SK-N-SH (cell line): Measurements from ENCODE around the gene SLAIN2. TPM values are rescaled to one million over a fixed set of nuclear protein-coding genes. Genes with fewer than 3 reads are reported as not detected.
A peak's percentile ranks its signal among the peaks of the same experiment; 100 is the strongest.

ENCODE experiments used
- CTCF ChIA-PET: fragments of 300-600, 350-600 bp; formaldehyde crosslinking; extraction: SDS; loops from one replicate; lab custom pipeline; 2021; lab: Yijun Ruan, JAX
- POLR2A ChIA-PET: fragments of 350-600 bp; sonication (Branson Sonifier 250); formaldehyde crosslinking; extraction: SDS; loops from one replicate; lab custom pipeline; 2020; ENCODE audit warnings: antibody characterized with exemption, inconsistent platforms; lab: Yijun Ruan, JAX
- DNase-seq: peaks from one replicate; pipeline ENCODE4 v3.0.0; 2012
- H2AFZ ChIP-seq: fragments of 200-600 bp; sonication (generic); 2 replicates; pipeline ENCODE4 v1.8.1; 2016; ENCODE audit warnings: antibody characterized with exemption, mild to moderate bottlenecking, low read depth
- H3F3A ChIP-seq: fragments of 200-600 bp; sonication (generic); replicated peaks from 2 replicates; pipeline ENCODE3; 2016; ENCODE audit warnings: antibody characterized with exemption, mild to moderate bottlenecking; ENCODE audit not compliant: insufficient read depth
- H3K27ac ChIP-seq, 2 experiments: fragments of 200-500 bp in 1 of 2; fragments of 200-600 bp in 1 of 2; sonication (Bioruptor generic) in 1 of 2; sonication (generic), shearing (Covaris generic) in 1 of 2; 2 replicates each; pipeline versions ENCODE4 v1.5.1 to v1.6.1; 2014 to 2016; ENCODE audit warnings: low read depth in 2 of 2, inconsistent platforms in 1 of 2, low read length in 1 of 2, mild to moderate bottlenecking in 1 of 2, mixed read lengths in 1 of 2
- H3K27me3 ChIP-seq: fragments of 200-600 bp; sonication (generic), shearing (Covaris generic); 2 replicates; pipeline ENCODE4 v1.6.1; 2016; ENCODE audit warnings: mixed run types; ENCODE audit not compliant: insufficient read depth
- H3K36me3 ChIP-seq, 2 experiments: fragments of 200-500 bp in 1 of 2; fragments of 200-600 bp in 1 of 2; sonication (Bioruptor generic) in 1 of 2; sonication (generic) in 1 of 2; replicated peaks in 1 of 2; 2 replicates each; pipeline versions ENCODE3 to v1.5.1; 2014 to 2016; ENCODE audit warnings: low read length in 1 of 2, mild to moderate bottlenecking in 1 of 2; ENCODE audit not compliant: insufficient read depth in 2 of 2, control insufficient read depth in 1 of 2
- H3K4me1 ChIP-seq, 2 experiments: fragments of 200-500 bp in 1 of 2; fragments of 200-600 bp in 1 of 2; sonication (Bioruptor generic) in 1 of 2; sonication (generic), shearing (Covaris generic) in 1 of 2; 2 replicates each; pipeline versions ENCODE4 v1.5.1 to v1.6.1; 2014 to 2016; ENCODE audit warnings: low read depth in 1 of 2, low read length in 1 of 2, mixed run types in 1 of 2; ENCODE audit not compliant: insufficient read depth in 2 of 2, control insufficient read depth in 1 of 2
- H3K4me2 ChIP-seq: fragments of 200-600 bp; sonication (generic), shearing (Covaris generic); 2 replicates; pipeline ENCODE4 v1.6.1; 2017; ENCODE audit warnings: mixed run types
- H3K4me3 ChIP-seq, 2 experiments: fragments of 200-500 bp in 1 of 2; fragments of 200-600 bp in 1 of 2; sonication (Bioruptor generic) in 1 of 2; sonication (generic), shearing (Covaris generic) in 1 of 2; 2 replicates each; pipeline versions ENCODE4 v1.5.1 to v1.8.1; 2014 to 2016; ENCODE audit warnings: low read depth in 2 of 2, inconsistent platforms in 1 of 2, low read length in 1 of 2, mild to moderate bottlenecking in 1 of 2, mixed read lengths in 1 of 2, moderate library complexity in 1 of 2
- H3K79me2 ChIP-seq: fragments of 200-600 bp; sonication (generic); 2 replicates; pipeline ENCODE4 v1.8.1; 2017; ENCODE audit warnings: mild to moderate bottlenecking; ENCODE audit not compliant: insufficient read depth
- H3K9ac ChIP-seq: fragments of 200-600 bp; sonication (generic); 2 replicates; pipeline ENCODE4 v1.6.1; 2017; ENCODE audit warnings: mixed run types
- H3K9me2 ChIP-seq: fragments of 200-600 bp; sonication (generic); 2 replicates; pipeline ENCODE4 v1.6.1; 2017; ENCODE audit warnings: mixed run types
- H3K9me3 ChIP-seq: fragments of 200-600 bp; sonication (generic); 2 replicates; pipeline ENCODE4 v1.6.1; 2017; ENCODE audit warnings: mixed run types, mild to moderate bottlenecking, moderate library complexity
- H4K20me1 ChIP-seq: fragments of 200-600 bp; sonication (generic); 2 replicates; pipeline ENCODE4 v1.6.1; 2017; ENCODE audit warnings: mild to moderate bottlenecking, mixed run types; ENCODE audit not compliant: insufficient read depth
- CHD2 ChIP-seq: fragments of 150-350 bp; IDR thresholded peaks from 2 replicates; pipeline ENCODE4 v1.6.1; 2018; ENCODE audit warnings: low read length; ENCODE audit not compliant: partially characterized antibody
- ELF1 ChIP-seq: IDR thresholded peaks from 2 replicates; pipeline ENCODE4 v1.4.0; 2012
- EP300 ChIP-seq, 2 experiments: IDR thresholded peaks; 2 replicates each; pipeline versions ENCODE4 v1.4.0 to v1.6.1; 2012; ENCODE audit warnings: borderline replicate concordance in 1 of 2, low read depth in 1 of 2, low read length in 1 of 2
- GATA2 ChIP-seq: sonication (generic); formaldehyde crosslinking; IDR thresholded peaks from 2 replicates; pipeline ENCODE4 v1.5.0; 2020; ENCODE audit warnings: mild to moderate bottlenecking, missing genetic modification reagents
- JUND ChIP-seq: IDR thresholded peaks from 2 replicates; pipeline ENCODE4 v1.4.0; 2012
- MEF2A ChIP-seq: IDR thresholded peaks from 2 replicates; pipeline ENCODE4 v1.4.0; 2012; ENCODE audit warnings: low read depth, borderline replicate concordance
- NRF1 ChIP-seq: IDR thresholded peaks from 2 replicates; pipeline ENCODE4 v1.6.1; 2012; ENCODE audit warnings: low read depth, mild to moderate bottlenecking, low read length
- POLR2AphosphoS5 ChIP-seq: IDR thresholded peaks from 2 replicates; pipeline ENCODE4 v1.6.1; 2012; ENCODE audit warnings: low read depth, low read length
- RAD21 ChIP-seq: IDR thresholded peaks from 2 replicates; pipeline ENCODE4 v1.6.1; 2012; ENCODE audit warnings: mild to moderate bottlenecking, low read length
- SIN3A ChIP-seq: IDR thresholded peaks from 2 replicates; pipeline ENCODE4 v1.6.1; 2012; ENCODE audit warnings: low read depth, mild to moderate bottlenecking, low read length, moderate library complexity, borderline replicate concordance
- TCF12 ChIP-seq: IDR thresholded peaks from 2 replicates; pipeline ENCODE4 v1.4.0; 2012
- TEAD4 ChIP-seq: IDR thresholded peaks from 2 replicates; pipeline ENCODE4 v1.4.0; 2012; ENCODE audit warnings: mild to moderate bottlenecking, borderline replicate concordance; ENCODE audit not compliant: insufficient read depth
- WGBS: methylation state at CpG from one replicate; pipeline ENCODE4 v1.1.6; 2017; ENCODE audit warnings: low lambda C conversion rate; 5-methylcytosine and 5-hydroxymethylcytosine counted together
- polyA plus RNA-seq, 3 experiments: library from polyadenylated mRNA; depleted of rRNA; stranded (reverse); fragments of >200 nt; gene quantifications; 2 replicates each; pipeline ENCODE4 v1.2.3, GENCODE V29; 2012
- TF ChIP-seq, protein P1 (sequence below): IDR thresholded peaks from 2 replicates; pipeline ENCODE4; 2012
- TF ChIP-seq, protein P2 (sequence below): IDR thresholded peaks from 2 replicates; pipeline ENCODE4 v1.6.1; 2012; ENCODE audit warnings: mild to moderate bottlenecking, low read depth, low read length, moderate library complexity
- TF ChIP-seq, protein P3 (sequence below): fragments of 150-350 bp; IDR thresholded peaks from 2 replicates; pipeline ENCODE4 v1.6.1; 2016; ENCODE audit warnings: mild to moderate bottlenecking, low read depth, low read length

Gene SLAIN2
- polyA plus RNA-seq, 1 of the 3 experiments (the other 2 are of a cell fraction): 17.0 TPM

DNA sequence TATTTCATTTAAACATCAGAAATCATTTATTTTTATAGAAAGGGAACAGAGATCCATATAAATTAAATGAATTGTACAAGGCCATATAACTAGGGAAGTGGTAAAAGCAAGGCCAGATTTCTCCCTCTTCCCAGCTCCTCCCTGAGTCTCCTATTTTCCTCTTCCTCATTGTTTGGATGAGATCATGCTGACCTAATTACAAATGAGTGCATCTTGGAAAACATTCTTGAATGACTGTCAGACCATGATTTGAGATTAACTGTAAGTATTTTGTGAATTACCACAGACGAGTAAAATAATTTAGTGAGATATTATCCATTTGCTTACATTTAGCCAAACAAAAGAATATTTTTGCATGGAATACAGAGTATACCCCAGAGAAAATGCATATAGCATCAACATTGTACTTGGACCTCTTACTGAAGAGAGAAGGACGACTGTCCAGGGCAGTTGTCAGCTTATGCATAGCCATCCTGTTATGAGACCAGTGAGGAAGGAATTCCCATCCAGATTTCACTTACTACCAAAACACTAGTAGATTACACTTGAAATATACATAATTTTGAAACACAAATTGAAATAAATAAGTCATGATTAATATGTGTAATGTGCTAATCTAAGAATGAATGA, 47.3 kb downstream of the SLAIN2 start:
- no peaks in the 10 kb centered on the region for H3K9me3 ChIP-seq
- DNase-seq: no peak
- no peak overlapping the region for H3K4me3 ChIP-seq
- H3K9ac ChIP-seq: no peak overlapping the region
- no peaks in the 10 kb centered on the region for H3F3A ChIP-seq
- H3K27ac ChIP-seq: peak overlapping the region in 1 of 2 experiments; percentile 24; a peak in 1 of 4 replicates
- H2AFZ ChIP-seq: no peak overlapping the region
- 93% methylated on average over 2 of the region's 2 CpGs for WGBS
- ChIA-PET POLR2A (no interaction called here), CTCF (no interaction called here)
- H3K9me2 ChIP-seq: no peaks in the 10 kb centered on the region; the same call in 1 of the 2 replicates
- H3K27me3 ChIP-seq: no peaks in the 10 kb centered on the region
- H3K4me2 ChIP-seq: no peak overlapping the region
- H3K4me1 ChIP-seq: peaks cover 0 to 13% of the 10 kb centered on the region in 2 experiments; a peak in 2 of 4 replicates
- peaks cover 52 to 54% of the 10 kb centered on the region in 2 experiments for H3K36me3 ChIP-seq
- TF ChIP-seq NRF1 (no peak), GATA2 (CRISPR knock-in tag) (no peak), TCF12 (no peak)
- H3K79me2 ChIP-seq: peaks cover 13% of the 10 kb centered on the region; the same call in 1 of the 2 replicates
- H4K20me1 ChIP-seq: no peaks in the 10 kb centered on the region

DNA sequence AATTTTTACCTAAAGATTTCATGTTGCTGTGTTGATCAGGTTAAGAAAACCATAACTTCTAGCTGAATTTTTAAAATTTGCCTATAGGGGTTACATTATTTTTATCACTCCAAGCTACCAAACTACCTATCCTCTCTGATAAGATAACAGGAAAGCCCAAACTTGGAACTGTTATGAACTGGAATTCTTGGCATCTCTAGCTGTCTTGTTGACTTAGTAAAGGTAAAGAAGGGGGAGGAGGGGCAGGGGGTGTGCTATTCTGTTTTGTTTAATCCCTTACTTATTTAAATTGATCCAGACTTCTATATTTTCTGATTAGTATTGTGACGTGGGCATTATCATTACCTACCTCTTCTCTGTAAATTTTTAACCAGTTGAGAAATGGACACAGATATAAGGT, 54.7 kb downstream of the SLAIN2 start:
- TF ChIP-seq, protein P1, sequence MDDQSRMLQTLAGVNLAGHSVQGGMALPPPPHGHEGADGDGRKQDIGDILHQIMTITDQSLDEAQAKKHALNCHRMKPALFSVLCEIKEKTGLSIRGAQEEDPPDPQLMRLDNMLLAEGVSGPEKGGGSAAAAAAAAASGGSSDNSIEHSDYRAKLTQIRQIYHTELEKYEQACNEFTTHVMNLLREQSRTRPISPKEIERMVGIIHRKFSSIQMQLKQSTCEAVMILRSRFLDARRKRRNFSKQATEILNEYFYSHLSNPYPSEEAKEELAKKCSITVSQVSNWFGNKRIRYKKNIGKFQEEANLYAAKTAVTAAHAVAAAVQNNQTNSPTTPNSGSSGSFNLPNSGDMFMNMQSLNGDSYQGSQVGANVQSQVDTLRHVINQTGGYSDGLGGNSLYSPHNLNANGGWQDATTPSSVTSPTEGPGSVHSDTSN: no peak
- TF ChIP-seq SIN3A (no peak), TEAD4 (no peak), TCF12 (no peak), POLR2AphosphoS5 (no peak), EP300 (IDR thresholded peaks at IDR 0.05; ENCODE audit: borderline replicate concordance in 1 of 2, low read depth in 1 of 2, low read length in 1 of 2) (no peak)
- no peaks in the 10 kb centered on the region for H3F3A ChIP-seq
- no peak overlapping the region for H3K4me3 ChIP-seq
- H4K20me1 ChIP-seq: no peaks in the 10 kb centered on the region
- H3K9ac ChIP-seq: no peak overlapping the region
- no peaks in the 10 kb centered on the region for H3K27me3 ChIP-seq
- ChIA-PET CTCF (interaction anchor here (1.0 to 1.8 kb wide), 2 partner anchors 9 to 25 kb away, joined by 3 to 5 read pairs; no protein-coding TSS in a partner anchor), POLR2A (no interaction called here)
- no peaks in the 10 kb centered on the region for H3K9me3 ChIP-seq
- DNase-seq: no peak
- H3K36me3 ChIP-seq: peaks cover 26 to 50% of the 10 kb centered on the region in 2 experiments
- H3K9me2 ChIP-seq: 0 out of 2 replicates have a peak, but pooled peaks cover 5% of the 10 kb centered on the region
- no peaks in the 10 kb centered on the region for H3K4me1 ChIP-seq
- WGBS: 93% methylated on average over 1 of the region's 1 CpG
- no peak overlapping the region for H2AFZ ChIP-seq
- no peak overlapping the region for H3K27ac ChIP-seq
- H3K79me2 ChIP-seq: peaks cover 16% of the 10 kb centered on the region; the same call in 1 of the 2 replicates
- no peak overlapping the region for H3K4me2 ChIP-seq

DNA sequence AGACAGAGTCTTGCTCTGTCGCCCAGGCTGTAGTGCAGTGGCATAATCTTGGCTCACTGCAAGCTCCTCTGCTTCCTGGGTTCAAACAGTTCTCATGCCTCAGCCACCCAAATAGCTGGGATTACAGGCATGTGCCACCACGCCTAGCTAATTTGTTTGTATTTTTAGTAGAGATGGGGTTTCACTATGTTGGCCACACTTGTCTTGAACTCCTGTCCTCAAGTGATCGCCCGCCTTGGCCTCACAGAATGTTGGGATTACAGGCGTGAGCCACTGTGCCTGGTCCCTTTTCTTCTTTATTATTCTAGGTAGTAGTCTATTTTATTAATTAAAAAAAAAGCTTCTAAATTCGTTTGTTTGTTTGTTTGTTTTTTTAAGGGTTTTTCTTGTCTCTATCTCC, 59.1 kb downstream of the SLAIN2 start:
- CTCF ChIA-PET: interaction anchor here (1.1 kb wide), 1 partner anchor 62 kb away, joined by 4 read pairs; no protein-coding TSS in a partner anchor
- TF ChIP-seq ELF1: no peak
- no peak for TF ChIP-seq MEF2A
- TF ChIP-seq TEAD4: no peak
- no peak for TF ChIP-seq TCF12
- no peak for TF ChIP-seq CHD2
- TF ChIP-seq GATA2 (CRISPR knock-in tag): no peak
- TF ChIP-seq JUND: no peak
- TF ChIP-seq, protein P2, sequence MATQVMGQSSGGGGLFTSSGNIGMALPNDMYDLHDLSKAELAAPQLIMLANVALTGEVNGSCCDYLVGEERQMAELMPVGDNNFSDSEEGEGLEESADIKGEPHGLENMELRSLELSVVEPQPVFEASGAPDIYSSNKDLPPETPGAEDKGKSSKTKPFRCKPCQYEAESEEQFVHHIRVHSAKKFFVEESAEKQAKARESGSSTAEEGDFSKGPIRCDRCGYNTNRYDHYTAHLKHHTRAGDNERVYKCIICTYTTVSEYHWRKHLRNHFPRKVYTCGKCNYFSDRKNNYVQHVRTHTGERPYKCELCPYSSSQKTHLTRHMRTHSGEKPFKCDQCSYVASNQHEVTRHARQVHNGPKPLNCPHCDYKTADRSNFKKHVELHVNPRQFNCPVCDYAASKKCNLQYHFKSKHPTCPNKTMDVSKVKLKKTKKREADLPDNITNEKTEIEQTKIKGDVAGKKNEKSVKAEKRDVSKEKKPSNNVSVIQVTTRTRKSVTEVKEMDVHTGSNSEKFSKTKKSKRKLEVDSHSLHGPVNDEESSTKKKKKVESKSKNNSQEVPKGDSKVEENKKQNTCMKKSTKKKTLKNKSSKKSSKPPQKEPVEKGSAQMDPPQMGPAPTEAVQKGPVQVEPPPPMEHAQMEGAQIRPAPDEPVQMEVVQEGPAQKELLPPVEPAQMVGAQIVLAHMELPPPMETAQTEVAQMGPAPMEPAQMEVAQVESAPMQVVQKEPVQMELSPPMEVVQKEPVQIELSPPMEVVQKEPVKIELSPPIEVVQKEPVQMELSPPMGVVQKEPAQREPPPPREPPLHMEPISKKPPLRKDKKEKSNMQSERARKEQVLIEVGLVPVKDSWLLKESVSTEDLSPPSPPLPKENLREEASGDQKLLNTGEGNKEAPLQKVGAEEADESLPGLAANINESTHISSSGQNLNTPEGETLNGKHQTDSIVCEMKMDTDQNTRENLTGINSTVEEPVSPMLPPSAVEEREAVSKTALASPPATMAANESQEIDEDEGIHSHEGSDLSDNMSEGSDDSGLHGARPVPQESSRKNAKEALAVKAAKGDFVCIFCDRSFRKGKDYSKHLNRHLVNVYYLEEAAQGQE: no peak
- TF ChIP-seq, protein P3, sequence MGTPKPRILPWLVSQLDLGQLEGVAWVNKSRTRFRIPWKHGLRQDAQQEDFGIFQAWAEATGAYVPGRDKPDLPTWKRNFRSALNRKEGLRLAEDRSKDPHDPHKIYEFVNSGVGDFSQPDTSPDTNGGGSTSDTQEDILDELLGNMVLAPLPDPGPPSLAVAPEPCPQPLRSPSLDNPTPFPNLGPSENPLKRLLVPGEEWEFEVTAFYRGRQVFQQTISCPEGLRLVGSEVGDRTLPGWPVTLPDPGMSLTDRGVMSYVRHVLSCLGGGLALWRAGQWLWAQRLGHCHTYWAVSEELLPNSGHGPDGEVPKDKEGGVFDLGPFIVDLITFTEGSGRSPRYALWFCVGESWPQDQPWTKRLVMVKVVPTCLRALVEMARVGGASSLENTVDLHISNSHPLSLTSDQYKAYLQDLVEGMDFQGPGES: no peak
- TF ChIP-seq RAD21: no peak

More for the DNA sequence above, 59.1 kb downstream of the SLAIN2 start:
- Histone ChIP-seq H2AFZ (no peak overlapping the region), H3K9ac (no peak overlapping the region), H3K4me3 (no peak overlapping the region), H3F3A (no peaks in the 10 kb centered on the region), H3K9me2 (no peaks in the 10 kb centered on the region), H3K27me3 (no peaks in the 10 kb centered on the region), H3K27ac (no peak overlapping the region), H3K9me3 (no peaks in the 10 kb centered on the region), H4K20me1 (no peaks in the 10 kb centered on the region), H3K79me2 (peaks cover 25% of the 10 kb centered on the region), H3K4me1 (no peaks in the 10 kb centered on the region), H3K36me3 (peaks cover 9 to 29% of the 10 kb centered on the region in 2 experiments), H3K4me2 (no peak overlapping the region)
- POLR2A ChIA-PET: no interaction called here
- DNase-seq: no peak
- WGBS: 93% methylated on average over 6 of the region's 6 CpGs
